ENCODE data around the gene PPT2.
"Not testable (repeated sequence)": the region's sequence is repeated elsewhere in the genome, so short reads cannot be mapped to it uniquely, and the experiment has no call there.

The PPT2 gene

GRCh38 chr6:32140420-32141046 lies 13.4 kb upstream of the PPT2 start:
- Mint-ChIP-seq H3K9me3 (no peaks in the 10 kb centered on the region), H3K4me3 (no peak overlapping the region), H3K4me1 (no peaks in the 10 kb centered on the region), H3K27ac (no peak overlapping the region), H3K36me3 (no peaks in the 10 kb centered on the region)
- DNase-seq (ENCODE audit: low spot score in 2 of 2) (no peak), ATAC-seq (no peak)

- Mint-ChIP-seq H3K4me1 (peaks cover 26% of the 10 kb centered on the region), H3K36me3 (peaks cover 11% of the 10 kb centered on the region)
- not testable (repeated sequence) for H3K4me3 Mint-ChIP-seq; DNase-seq (ENCODE audit: low spot score in 2 of 2); H3K9me3 Mint-ChIP-seq; H3K27ac Mint-ChIP-seq; ATAC-seq
Measured at GRCh38 chr6:32144238-32144637, 9.7 kb upstream of the PPT2 start.

GRCh38 chr6:32146287-32146686 lies 7.7 kb upstream of the PPT2 start:
- H3K27ac Mint-ChIP-seq, result no peak overlapping the region
- no peak for DNase-seq (ENCODE audit: low spot score in 2 of 2)
- peaks cover 11% of the 10 kb centered on the region for H3K36me3 Mint-ChIP-seq
- no peak for ATAC-seq
- peaks cover 39% of the 10 kb centered on the region for H3K4me1 Mint-ChIP-seq
- H3K9me3 Mint-ChIP-seq, result no peaks in the 10 kb centered on the region
- H3K4me3 Mint-ChIP-seq, result no peak overlapping the region

GRCh38 chr6:32146687-32147086 lies 7.3 kb upstream of the PPT2 start:
- ATAC-seq (no peak), DNase-seq (ENCODE audit: low spot score in 2 of 2) (no peak)
- Mint-ChIP-seq H3K27ac (no peak overlapping the region), H3K4me3 (no peak overlapping the region), H3K9me3 (no peaks in the 10 kb centered on the region), H3K36me3 (peaks cover 11% of the 10 kb centered on the region), H3K4me1 (peaks cover 43% of the 10 kb centered on the region)

GRCh38 chr6:32147401-32148132 lies 6.4 kb upstream of the PPT2 start:
- Mint-ChIP-seq H3K4me3 (peak overlapping the region; percentile 75), H3K4me1 (peaks cover 49% of the 10 kb centered on the region)
- ATAC-seq, result no peak

GRCh38 chr6:32148289-32149091 lies 5.5 kb upstream of the PPT2 start:
- Mint-ChIP-seq H3K4me3 (peak overlapping the region; percentile 75), H3K27ac (peak overlapping the region; percentile 72), H3K36me3 (peaks cover 11% of the 10 kb centered on the region), H3K4me1 (peaks cover 57% of the 10 kb centered on the region), H3K9me3 (no peaks in the 10 kb centered on the region)
- ATAC-seq, result peak; percentile 76
- peak; percentile 54 to 81 for DNase-seq (ENCODE audit: low spot score in 2 of 2)

More at GRCh38 chr6:32147401-32148132, 6.4 kb upstream of the PPT2 start:
- no peak for DNase-seq (ENCODE audit: low spot score in 2 of 2)
- Mint-ChIP-seq H3K36me3 (peaks cover 11% of the 10 kb centered on the region), H3K27ac (no peak overlapping the region), H3K9me3 (no peaks in the 10 kb centered on the region)

GRCh38 chr6:32149092-32149755 lies 4.7 kb upstream of the PPT2 start:
- no peak for DNase-seq (ENCODE audit: low spot score in 2 of 2)
- Mint-ChIP-seq H3K36me3 (peaks cover 11% of the 10 kb centered on the region), H3K4me1 (peaks cover 64% of the 10 kb centered on the region), H3K4me3 (peak overlapping the region; percentile 75), H3K27ac (peak overlapping the region; percentile 72), H3K9me3 (no peaks in the 10 kb centered on the region)
- peak; percentile 29 for ATAC-seq

- DNase-seq (ENCODE audit: low spot score in 2 of 2) (no peak), ATAC-seq (no peak)
- Mint-ChIP-seq H3K9me3 (no peaks in the 10 kb centered on the region), H3K27ac (no peak overlapping the region), H3K36me3 (peaks cover 11% of the 10 kb centered on the region), H3K4me1 (peaks cover 74% of the 10 kb centered on the region), H3K4me3 (no peak overlapping the region)
Measured at GRCh38 chr6:32149932-32150870, 3.7 kb upstream of the PPT2 start.

- Mint-ChIP-seq H3K27ac (no peak overlapping the region), H3K36me3 (peaks cover 16% of the 10 kb centered on the region), H3K9me3 (no peaks in the 10 kb centered on the region), H3K4me3 (peak overlapping the region; percentile 16), H3K4me1 (peaks cover 80% of the 10 kb centered on the region)
- DNase-seq (ENCODE audit: low spot score in 2 of 2) (no peak), ATAC-seq (no peak)
Measured at GRCh38 chr6:32151181-32151862, 2.6 kb upstream of the PPT2 start.

- ATAC-seq (no peak), DNase-seq (ENCODE audit: low spot score in 2 of 2) (no peak)
- Mint-ChIP-seq H3K36me3 (peaks cover 24% of the 10 kb centered on the region), H3K27ac (no peak within 1 kb of the TSS), H3K4me3 (peak within 1 kb of the TSS; percentile 99), H3K9me3 (no peaks in the 10 kb centered on the region), H3K4me1 (peaks cover 74% of the 10 kb centered on the region)
Measured at GRCh38 chr6:32151863-32152768, 1.8 kb upstream of the PPT2 start, which contains the start of gene PRRT1. Gene PRRT1 (minus strand): TSS chr6:32151939. CDS start chr6:32151827, 112 bp downstream.

GRCh38 chr6:32152769-32153563 lies 975 bp upstream of the PPT2 start:
- Mint-ChIP-seq H3K27ac (peak overlapping the region; percentile 92), H3K4me3 (peak overlapping the region; percentile 99), H3K9me3 (no peaks in the 10 kb centered on the region), H3K4me1 (peaks cover 67% of the 10 kb centered on the region), H3K36me3 (peaks cover 29% of the 10 kb centered on the region)
- ATAC-seq (no peak), DNase-seq (ENCODE audit: low spot score in 2 of 2) (no peak)

GRCh38 chr6:32154514-32155161 lies 697 bp downstream of the PPT2 start:
- no peaks in the 10 kb centered on the region for H3K9me3 Mint-ChIP-seq
- peak in 1 of 2 donors; percentile 40 for DNase-seq (ENCODE audit: low spot score in 2 of 2)
- peaks cover 54% of the 10 kb centered on the region for H3K4me1 Mint-ChIP-seq
- H3K27ac Mint-ChIP-seq, result peak overlapping the region; percentile 92
- H3K4me3 Mint-ChIP-seq, result peak overlapping the region; percentile 99
- peak; percentile 86 for ATAC-seq
- peaks cover 38% of the 10 kb centered on the region for H3K36me3 Mint-ChIP-seq
